Inflammatory macrophage treated with lipopolysaccharide for 4 hours (primary cell): ENCODE measurements around the gene AFF2.

ENCODE experiments used
- DNase-seq: peaks from one replicate; pipeline ENCODE4 v3.0.0-alpha.2; 2020

Gene AFF2

GRCh38 chrX:148940411-148940996 lies 440.1 kb downstream of the AFF2 start:
- DNase-seq = no peak

DNA sequence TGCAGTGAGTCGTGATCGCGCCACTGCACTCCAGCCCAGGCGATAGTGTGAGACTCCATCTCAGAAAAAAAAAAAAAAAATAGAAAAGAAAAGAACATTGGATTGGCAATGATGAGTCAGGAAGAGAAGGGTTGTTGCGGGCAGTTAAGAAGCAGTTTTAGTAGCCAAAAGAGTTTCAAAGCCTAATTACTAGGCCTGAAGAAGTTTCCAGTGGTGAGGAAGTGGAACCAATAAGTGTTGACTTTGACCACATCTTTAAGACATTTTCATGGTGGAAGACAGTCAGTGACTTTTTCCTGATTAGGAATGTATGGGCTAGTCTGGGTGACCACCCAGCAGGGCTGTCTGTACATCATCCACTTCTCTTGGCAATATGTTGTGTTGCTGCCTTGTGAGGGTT lies 442.3 kb downstream of the AFF2 start:
- DNase-seq = no peak

- DNase-seq = peak; percentile 36
Measured at GRCh38 chrX:148947399-148947975, 447.1 kb downstream of the AFF2 start.

- DNase-seq = no peak
Measured at GRCh38 chrX:148956352-148956751, 455.9 kb downstream of the AFF2 start.

DNA sequence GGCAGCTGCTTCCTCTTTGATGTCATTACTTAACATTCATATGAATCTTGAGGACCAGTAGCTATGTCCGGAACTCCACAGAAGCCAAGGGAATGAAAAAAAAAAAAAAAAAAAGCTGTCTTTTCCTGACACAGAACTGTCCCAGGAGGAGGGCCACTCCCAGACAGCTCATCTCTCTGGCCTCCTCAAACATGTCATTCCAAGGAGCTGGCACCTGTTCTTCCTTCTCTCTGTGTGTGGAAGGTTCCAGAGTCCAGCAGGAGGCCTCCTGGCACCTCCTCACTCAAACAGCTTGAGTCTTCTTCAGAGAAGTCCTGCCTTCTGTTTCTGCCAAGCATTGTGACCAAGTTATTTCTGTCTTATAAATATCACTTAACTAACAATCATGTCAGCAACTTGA lies 458.5 kb downstream of the AFF2 start:
- no peak for DNase-seq

GRCh38 chrX:148960060-148960459 lies 459.6 kb downstream of the AFF2 start:
- no peak for DNase-seq

GRCh38 chrX:148961985-148962384 lies 461.6 kb downstream of the AFF2 start:
- no peak for DNase-seq

GRCh38 chrX:148976571-148977400 lies 476.4 kb downstream of the AFF2 start:
- no peak for DNase-seq

- no peak for DNase-seq
Measured at GRCh38 chrX:148979786-148980185, 479.4 kb downstream of the AFF2 start.

DNA sequence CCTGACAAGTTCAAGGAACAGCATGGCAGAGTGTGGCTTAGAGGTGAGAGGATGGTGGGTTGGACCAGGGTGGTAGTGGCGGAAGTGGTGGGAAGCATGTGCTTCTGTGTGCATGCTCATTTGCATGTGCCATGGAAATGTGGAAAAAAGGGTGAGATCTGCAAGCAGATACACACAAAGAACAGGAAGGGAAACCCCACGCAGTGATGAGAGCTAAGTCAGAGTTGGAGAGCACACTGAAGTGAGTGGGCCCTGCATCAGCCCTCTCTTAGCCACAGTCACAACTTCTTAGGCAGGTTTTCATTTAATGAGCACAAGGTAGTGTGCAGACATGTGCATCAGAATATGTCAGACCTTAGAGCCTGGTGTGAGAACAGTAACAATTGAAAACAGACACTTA lies 483.8 kb downstream of the AFF2 start:
- peak; percentile 8 for DNase-seq

GRCh38 chrX:148991502-148991901 lies 491.1 kb downstream of the AFF2 start:
- no peak for DNase-seq

GRCh38 chrX:148995661-148996060 lies 495.2 kb downstream of the AFF2 start:
- DNase-seq = no peak

- no peak for DNase-seq
Measured at GRCh38 chrX:149002320-149002719, 501.9 kb downstream of the AFF2 start.

DNA sequence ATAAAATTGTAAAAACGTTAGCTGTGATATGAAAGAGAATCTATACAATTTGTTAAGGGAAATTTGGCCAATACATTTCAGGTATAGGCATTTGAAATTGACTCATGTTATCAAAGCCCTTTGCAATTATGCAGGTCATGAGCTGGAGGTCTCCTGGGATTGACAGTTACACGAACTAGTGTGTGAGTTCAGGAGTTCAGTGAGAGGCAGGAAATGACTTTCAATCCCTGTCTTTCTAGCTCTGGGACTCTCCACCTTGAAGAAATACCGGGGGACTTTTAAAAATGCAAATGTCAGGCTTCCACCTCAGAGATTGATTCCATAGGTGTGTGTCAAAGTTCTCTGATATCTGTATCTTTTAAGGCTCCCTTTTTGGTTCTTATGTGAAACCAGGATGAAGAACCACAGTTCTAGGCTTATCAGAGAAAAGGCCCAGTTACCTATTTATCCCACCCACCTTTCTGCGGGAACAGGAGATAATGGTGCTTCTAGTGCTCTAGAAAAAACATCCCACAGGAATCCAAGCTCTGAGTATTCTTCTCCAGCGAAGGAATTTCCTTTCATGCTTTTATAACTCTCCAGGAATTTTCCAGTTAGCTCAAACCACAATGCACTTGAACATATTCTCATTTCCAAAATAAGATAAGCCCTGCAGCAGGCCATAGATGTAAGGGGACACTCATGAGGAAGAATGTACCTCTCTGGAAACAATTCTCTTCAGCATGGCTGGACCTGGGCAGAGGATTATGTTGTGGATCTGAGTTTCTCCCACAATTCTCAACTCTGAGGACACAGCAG lies 503.6 kb downstream of the AFF2 start:
- no peak for DNase-seq

DNA sequence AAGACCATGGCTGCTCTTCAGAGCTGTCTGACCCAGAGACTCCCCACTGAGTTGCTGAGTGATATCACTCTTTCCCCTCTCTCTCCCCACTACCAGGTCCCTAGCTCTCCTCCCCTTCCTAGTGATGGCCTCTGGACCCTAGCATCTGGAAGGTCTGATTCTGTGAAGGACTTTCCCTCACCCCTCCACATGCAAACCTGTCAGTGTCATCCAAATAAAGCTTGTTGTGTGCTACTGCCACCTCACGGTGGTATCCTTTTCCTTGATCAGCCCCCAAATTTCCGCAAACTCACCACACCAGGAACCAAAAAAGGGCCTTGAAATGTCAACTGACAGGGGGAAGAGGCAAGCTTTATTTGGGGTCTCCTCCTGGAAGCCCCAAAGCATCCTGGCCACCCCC lies 504.5 kb downstream of the AFF2 start:
- no peak for DNase-seq

GRCh38 chrX:149006235-149006634 lies 505.8 kb downstream of the AFF2 start:
- no peak for DNase-seq

- no peak for DNase-seq
Measured at GRCh38 chrX:149007423-149007822, 507.0 kb downstream of the AFF2 start.

DNA sequence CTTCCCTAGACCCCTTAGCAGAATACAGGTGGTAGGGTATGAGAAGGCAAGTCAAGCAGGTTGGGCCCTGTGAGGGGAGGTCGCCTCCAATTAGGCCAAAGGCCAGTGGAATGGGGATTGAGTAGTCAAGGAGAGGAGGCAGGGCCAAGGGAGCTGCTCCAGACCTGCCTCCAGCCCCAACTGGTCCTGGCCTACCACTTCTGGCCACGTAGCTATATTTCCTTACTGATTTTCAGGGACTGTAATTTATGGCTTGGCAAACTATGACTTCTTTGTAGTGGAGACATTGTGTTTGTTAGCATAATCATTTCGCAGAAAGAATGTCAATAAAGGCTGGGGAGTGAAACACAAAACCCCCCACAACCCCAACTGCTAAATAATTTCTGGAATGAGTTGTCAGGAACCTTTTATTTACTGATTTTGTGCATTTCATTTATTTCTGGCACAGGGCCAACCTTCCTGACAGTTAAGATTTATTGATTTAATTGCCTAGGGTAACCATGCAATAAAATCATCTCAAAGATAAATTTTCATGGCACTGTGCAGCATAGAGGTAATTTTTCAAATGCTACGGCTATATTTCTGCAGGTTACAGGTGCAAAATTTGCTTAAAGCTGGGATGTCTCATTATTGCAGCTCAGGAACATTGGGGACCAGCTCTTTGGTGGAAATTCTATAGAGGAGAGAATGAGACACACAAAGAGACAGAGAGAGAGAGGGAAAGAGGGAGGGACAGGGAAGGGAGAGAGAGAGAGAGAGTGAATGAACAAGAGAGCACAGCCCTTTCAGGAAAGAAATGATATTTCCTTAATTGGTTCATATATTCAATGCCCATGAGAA lies 509.8 kb downstream of the AFF2 start:
- no peak for DNase-seq

DNA sequence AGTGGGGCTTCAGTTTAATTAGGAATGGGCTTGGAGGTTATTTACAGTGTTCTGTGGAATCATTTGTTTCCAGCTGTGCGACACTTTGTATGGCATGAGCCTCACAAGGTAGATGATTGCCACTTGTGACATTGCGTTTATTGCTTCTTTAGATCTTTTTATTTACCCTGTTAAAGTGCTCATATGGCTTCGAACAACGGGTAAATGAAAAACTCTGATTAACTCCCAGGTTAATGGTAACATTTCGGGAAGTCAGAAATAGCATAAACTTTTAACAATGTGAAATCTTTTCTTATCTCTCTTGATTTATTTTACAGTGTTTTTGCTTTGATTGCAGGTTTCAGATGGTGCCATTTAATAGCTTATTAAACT lies 510.4 kb downstream of the AFF2 start:
- DNase-seq = no peak

GRCh38 chrX:149013081-149013480 lies 512.7 kb downstream of the AFF2 start:
- no peak for DNase-seq

GRCh38 chrX:149021159-149021558 lies 520.7 kb downstream of the AFF2 start:
- no peak for DNase-seq

- no peak for DNase-seq
Measured at GRCh38 chrX:149022485-149022884, 522.1 kb downstream of the AFF2 start.

DNA sequence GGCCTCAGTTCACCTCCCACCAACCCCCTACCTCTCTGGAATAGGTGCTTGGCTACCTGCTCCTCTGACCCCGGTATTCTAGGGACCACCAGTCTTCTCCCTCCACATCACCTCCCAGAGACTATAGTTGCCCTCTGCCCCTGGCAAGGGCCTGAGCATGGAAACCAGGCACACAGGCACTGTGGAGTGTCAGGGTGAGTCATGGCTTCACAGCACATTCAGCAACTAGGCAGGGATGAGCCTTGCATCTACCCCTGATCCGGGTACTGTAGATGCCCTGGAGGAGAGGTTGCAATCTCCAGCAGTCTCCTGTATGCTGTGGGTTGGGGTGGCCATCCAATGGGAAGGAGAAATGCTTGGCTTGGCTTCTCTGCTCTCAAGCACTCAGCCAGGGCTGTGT lies 532.0 kb downstream of the AFF2 start:
- DNase-seq = no peak
